ENCODE data around the gene ASPDH.

ASPDH gene

GRCh38 chr19:50513746-50514345 lies at the start of gene ASPDH:
Gene ASPDH (minus strand): TSS chr19:50513913. CDS start chr19:50513823, 90 bp downstream.
- DNase-seq = no peak

GRCh38 chr19:50562996-50563395 lies 49.3 kb upstream of the ASPDH start:
- no peak for DNase-seq

GRCh38 chr19:50562329-50562728 lies 48.6 kb upstream of the ASPDH start:
- DNase-seq = no peak

- DNase-seq = no peak
These were observed 45.9 kb upstream of the ASPDH start for GRCh38 chr19:50559636-50560035.

GRCh38 chr19:50558449-50558848 lies 44.7 kb upstream of the ASPDH start:
- no peak for DNase-seq

- DNase-seq = no peak
These were observed 44.3 kb upstream of the ASPDH start for GRCh38 chr19:50558039-50558438.

- no peak for DNase-seq
These were observed 43.4 kb upstream of the ASPDH start for GRCh38 chr19:50557009-50557613.

GRCh38 chr19:50556282-50557008 lies 42.7 kb upstream of the ASPDH start:
- peak; percentile 88 to 89 for DNase-seq

GRCh38 chr19:50555450-50556281 lies 42.0 kb upstream of the ASPDH start:
- DNase-seq = no peak

- no peak for DNase-seq
These were observed 41.3 kb upstream of the ASPDH start for GRCh38 chr19:50555033-50555432.

GRCh38 chr19:50554212-50554611 lies 40.5 kb upstream of the ASPDH start:
- no peak for DNase-seq

- DNase-seq = no peak
These were observed 39.5 kb upstream of the ASPDH start for GRCh38 chr19:50553134-50553703.

- DNase-seq = no peak
These were observed 38.8 kb upstream of the ASPDH start for GRCh38 chr19:50552540-50552939.

GRCh38 chr19:50551715-50552187 lies 38.0 kb upstream of the ASPDH start:
- DNase-seq = no peak

- no peak for DNase-seq
These were observed 37.5 kb upstream of the ASPDH start for GRCh38 chr19:50551034-50551714.

- DNase-seq = no peak
These were observed 36.9 kb upstream of the ASPDH start for GRCh38 chr19:50550594-50550966.

GRCh38 chr19:50549927-50550593 lies 36.3 kb upstream of the ASPDH start:
- DNase-seq = no peak

- no peak for DNase-seq
These were observed 35.6 kb upstream of the ASPDH start for GRCh38 chr19:50549059-50549926.

- DNase-seq = no peak
These were observed 34.7 kb upstream of the ASPDH start for GRCh38 chr19:50548191-50549058.
